Erythroblast (primary cell): Measurements from ENCODE around the gene NRIP1.

Source experiments
- GATA1 ChIP-seq: IDR thresholded peaks from 2 replicates; pipeline ENCODE4 v1.6.1; 2011; ENCODE audit warnings: low read depth, mild to moderate bottlenecking, control low read depth, low read length, moderate library complexity
- POLR2A ChIP-seq: IDR thresholded peaks from 2 replicates; pipeline ENCODE4 v1.6.1; 2011; ENCODE audit warnings: mild to moderate bottlenecking, low read length

DNA sequence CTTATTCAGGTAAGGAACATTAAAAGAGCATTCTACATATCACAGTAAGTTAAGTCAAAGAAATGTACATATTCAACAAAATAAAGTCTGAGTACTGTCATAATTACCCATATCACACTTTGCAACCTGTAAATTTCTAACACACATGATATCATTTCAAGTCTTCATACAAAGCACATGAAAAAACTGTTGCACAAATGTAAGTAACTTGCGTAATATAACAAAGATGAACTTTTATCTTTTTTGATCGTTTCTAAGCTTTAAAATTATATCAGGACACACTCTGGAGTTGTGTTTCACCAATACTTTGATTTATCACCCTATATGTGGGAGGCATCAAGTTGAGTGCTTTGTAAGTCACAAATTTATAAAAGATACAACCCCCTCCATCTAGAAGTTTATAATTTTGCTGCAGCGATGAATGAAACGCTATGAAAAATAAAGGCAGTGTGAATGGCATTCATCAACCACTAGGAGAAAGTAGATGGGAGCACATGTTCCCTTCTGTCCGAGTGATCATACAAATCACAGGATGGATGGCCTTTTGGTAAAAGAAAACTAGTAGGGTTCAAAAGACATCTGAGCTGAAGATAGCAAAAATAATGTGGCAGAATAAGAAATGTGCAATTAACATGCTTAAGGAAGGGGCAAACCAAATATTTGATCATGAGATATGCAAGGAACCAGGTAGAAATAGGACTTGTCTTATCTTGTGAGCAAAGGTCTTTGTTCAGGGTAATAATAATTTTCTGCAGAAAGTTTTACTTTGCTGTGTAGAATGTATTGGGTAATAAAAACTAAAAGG is 27.5 kb downstream of the NRIP1 start:
- no peak for TF ChIP-seq POLR2A
- no peak for TF ChIP-seq GATA1
